AG09319 (cell line): ENCODE results near the gene FHIT.

Experiments used
- DNase-seq: peaks from one replicate; pipeline ENCODE4 v3.0.0-alpha.2; 2010; ENCODE audit warnings: low read depth; ENCODE audit errors: extremely low read depth
- CTCF ChIP-seq: IDR thresholded peaks from 2 replicates; pipeline ENCODE4 v1.5.1; 2011; ENCODE audit warnings: low read depth, mild to moderate bottlenecking, inconsistent platforms, low read length, moderate library complexity

The FHIT gene

DNA sequence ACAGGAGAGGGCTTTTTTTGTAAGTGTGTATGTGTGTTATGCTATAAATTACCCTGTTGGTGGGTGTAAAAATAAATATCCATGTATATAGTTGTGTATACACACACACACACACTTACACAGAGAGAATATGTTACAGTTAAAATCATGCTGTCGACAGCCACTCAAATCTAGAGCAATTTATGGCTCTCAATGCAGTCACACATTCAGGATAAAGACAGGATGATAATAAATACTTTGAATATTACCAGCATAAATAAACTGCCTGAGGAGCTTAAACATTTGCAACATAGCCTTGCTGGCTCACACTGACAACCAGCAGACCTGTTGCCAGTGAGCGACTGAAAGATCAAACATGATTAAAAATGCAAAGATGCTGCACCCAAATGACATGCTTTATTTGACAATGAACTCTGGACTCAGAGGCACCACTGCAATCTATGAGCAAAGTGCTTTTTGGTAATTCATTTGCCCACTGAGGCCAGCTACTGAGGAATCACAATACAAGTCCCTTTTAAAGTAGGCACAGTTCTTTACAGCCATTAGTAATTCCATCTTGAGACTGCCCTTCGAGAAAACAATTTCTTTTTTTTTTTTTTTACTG is 458.9 kb downstream of the FHIT start:
- TF ChIP-seq CTCF: no peak
- no peak for DNase-seq

GRCh38 chr3:60788185-60788584 is 463.1 kb downstream of the FHIT start:
- no peak for TF ChIP-seq CTCF
- DNase-seq: no peak

- DNase-seq: no peak
- TF ChIP-seq CTCF: no peak
Observed at GRCh38 chr3:60781935-60782334, 469.3 kb downstream of the FHIT start.

DNA sequence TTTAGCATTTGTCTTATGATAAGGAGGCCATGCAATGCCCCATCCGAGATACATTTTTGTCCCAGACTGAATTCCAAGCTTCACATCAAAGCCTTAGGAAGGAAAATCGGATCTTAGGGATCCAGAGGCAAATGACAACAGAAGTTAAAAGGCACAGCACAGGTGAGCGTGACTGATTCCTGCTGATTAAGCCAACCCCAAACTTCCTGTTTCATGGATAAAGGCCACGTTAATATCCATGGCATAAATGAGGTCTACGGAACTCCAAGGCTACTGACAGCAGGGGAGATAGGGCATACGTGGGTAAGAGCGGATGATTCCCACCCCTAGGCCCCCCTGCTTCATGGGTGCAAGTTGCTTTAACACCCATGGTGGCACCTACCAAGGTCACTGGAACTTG is 471.6 kb downstream of the FHIT start:
- DNase-seq: no peak
- no peak for TF ChIP-seq CTCF

- DNase-seq: no peak
- TF ChIP-seq CTCF: no peak
Observed at GRCh38 chr3:60775985-60776384, 475.3 kb downstream of the FHIT start.

DNA sequence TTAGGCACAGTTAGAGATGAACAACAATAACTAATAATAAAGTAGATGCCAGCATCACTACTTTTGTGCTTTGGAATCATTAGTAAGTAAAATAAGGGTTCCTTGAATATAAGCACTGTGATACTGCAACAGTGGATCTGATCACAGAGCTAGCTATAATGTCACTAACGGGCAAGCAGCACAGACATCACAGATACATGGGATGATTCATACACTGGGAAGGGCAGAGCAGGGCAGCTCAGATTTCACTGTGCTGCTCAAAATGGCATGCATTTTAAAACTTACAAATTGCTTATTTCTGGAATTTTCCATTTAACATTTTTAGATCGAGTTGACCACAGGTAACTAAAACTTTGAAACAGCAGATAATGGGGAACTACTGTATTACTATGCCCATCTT is 476.6 kb downstream of the FHIT start:
- DNase-seq: no peak
- no peak for TF ChIP-seq CTCF

- TF ChIP-seq CTCF: no peak
- no peak for DNase-seq
Observed at GRCh38 chr3:60772584-60772983, 478.7 kb downstream of the FHIT start.
